Choroid plexus epithelial cell (primary cell): ENCODE results near the gene FGFR2.

ENCODE experiments used
- DNase-seq: peaks from one replicate; pipeline ENCODE4 v3.0.0-alpha.2; 2010; ENCODE audit warnings: low read depth
- H3K4me3 ChIP-seq: 2 replicates; pipeline ENCODE4 v1.5.1; 2011; ENCODE audit warnings: low read depth, mild to moderate bottlenecking, control low read depth, low read length, moderate library complexity
- CTCF ChIP-seq: conservative IDR thresholded peaks from 2 replicates; pipeline ENCODE4 v1.5.1; 2011; ENCODE audit warnings: low read depth, mild to moderate bottlenecking, control low read depth, inconsistent platforms, low read length, moderate library complexity

Gene FGFR2

GRCh38 chr10:121461307-121461706 is 136.9 kb downstream of the FGFR2 start:
- TF ChIP-seq CTCF: no peak
- H3K4me3 ChIP-seq: no peak overlapping the region
- DNase-seq: no peak

- no peak overlapping the region for H3K4me3 ChIP-seq
- no peak for DNase-seq
- no peak for TF ChIP-seq CTCF
These were observed 137.5 kb downstream of the FGFR2 start for GRCh38 chr10:121460733-121461132.

- no peak for TF ChIP-seq CTCF
- no peak overlapping the region for H3K4me3 ChIP-seq
- peak; percentile 18 for DNase-seq
These were observed 138.4 kb downstream of the FGFR2 start for GRCh38 chr10:121459622-121460453.

GRCh38 chr10:121459279-121459621 is 139.0 kb downstream of the FGFR2 start:
- TF ChIP-seq CTCF: no peak
- no peak for DNase-seq

GRCh38 chr10:121457729-121458128 is 140.5 kb downstream of the FGFR2 start:
- no peak for TF ChIP-seq CTCF
- H3K4me3 ChIP-seq: no peak overlapping the region
- no peak for DNase-seq

More at GRCh38 chr10:121459279-121459621, 139.0 kb downstream of the FGFR2 start:
- H3K4me3 ChIP-seq: no peak overlapping the region

GRCh38 chr10:121455377-121455776 is 142.9 kb downstream of the FGFR2 start:
- no peak overlapping the region for H3K4me3 ChIP-seq
- TF ChIP-seq CTCF: no peak
- no peak for DNase-seq

- TF ChIP-seq CTCF: no peak
- no peak for DNase-seq
- H3K4me3 ChIP-seq: no peak overlapping the region
These were observed 143.5 kb downstream of the FGFR2 start for GRCh38 chr10:121454781-121455180.
